Measurements from ENCODE around the gene PTPN7.
"Not testable (repeated sequence)": the region's sequence is repeated elsewhere in the genome, so short reads cannot be mapped to it uniquely, and the experiment has no call there.

The PTPN7 gene

DNA sequence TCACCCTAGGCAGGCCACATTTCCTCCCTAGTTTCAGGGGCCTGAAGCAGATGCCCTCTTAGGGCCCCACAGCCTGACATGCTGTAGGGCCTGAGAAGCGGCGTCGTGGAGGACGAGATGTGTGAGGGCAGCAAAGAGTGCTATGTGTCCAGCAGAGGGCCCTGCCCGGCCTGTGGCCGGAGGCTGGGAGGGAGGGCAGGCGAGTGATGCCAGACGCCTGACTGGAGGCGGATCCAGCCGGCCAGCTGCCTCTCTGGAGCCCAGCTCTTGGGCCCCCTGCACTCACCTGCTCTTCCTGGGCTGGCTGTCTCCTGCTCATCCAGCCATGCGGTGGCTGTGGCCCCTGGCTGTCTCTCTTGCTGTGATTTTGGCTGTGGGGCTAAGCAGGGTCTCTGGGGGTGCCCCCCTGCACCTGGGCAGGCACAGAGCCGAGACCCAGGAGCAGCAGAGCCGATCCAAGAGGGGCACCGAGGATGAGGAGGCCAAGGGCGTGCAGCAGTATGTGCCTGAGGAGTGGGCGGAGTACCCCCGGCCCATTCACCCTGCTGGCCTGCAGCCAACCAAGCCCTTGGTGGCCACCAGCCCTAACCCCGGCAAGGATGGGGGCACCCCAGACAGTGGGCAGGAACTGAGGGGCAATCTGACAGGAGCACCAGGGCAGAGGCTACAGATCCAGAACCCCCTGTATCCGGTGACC lies 37.6 kb downstream of the PTPN7 start, which contains the start of gene GPR37L1:
Gene GPR37L1 (plus strand): TSS at position 279 of the 697 bp plus-strand sequence. CDS start 47 bp downstream, at position 326.
- TF ChIP-seq POLR2AphosphoS5 (IDR thresholded peaks at IDR 0.05; ENCODE audit: low read depth, low read length) (no peak), TAF1 (IDR thresholded peaks at IDR 0.05; ENCODE audit: borderline replicate concordance, low read depth, low read length) (no peak), POLR2A (IDR thresholded peaks at IDR 0.05; ENCODE audit: low read depth, low read length) (no peak)
- FAIRE-seq (no peak), DNase-seq (ENCODE audit: insufficient read length) (no peak)

DNA sequence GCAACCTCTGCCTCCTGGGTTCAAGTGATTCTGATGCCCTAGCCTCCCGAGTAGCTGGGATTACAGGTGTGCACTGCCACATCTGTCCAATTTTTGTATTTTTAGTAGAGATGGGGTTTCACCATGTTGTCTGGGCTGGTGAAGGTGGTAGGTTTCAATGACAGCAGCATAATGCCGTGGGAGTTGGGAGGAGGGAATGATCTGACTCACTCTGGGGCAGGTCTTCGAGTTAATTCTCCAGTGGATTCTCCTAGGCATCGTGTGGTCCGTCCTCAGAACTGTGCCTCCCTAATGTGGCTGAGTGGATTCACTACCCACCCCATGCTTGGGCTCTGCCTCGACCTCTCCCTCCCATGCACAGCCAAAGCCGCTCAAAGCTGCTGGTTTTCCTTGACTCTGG lies 39.4 kb downstream of the PTPN7 start:
- DNase-seq (ENCODE audit: insufficient read length): no peak
- FAIRE-seq: no peak
- TF ChIP-seq POLR2AphosphoS5 (IDR thresholded peaks at IDR 0.05; ENCODE audit: low read depth, low read length) (no peak), POLR2A (IDR thresholded peaks at IDR 0.05; ENCODE audit: low read depth, low read length) (no peak), TAF1 (IDR thresholded peaks at IDR 0.05; ENCODE audit: borderline replicate concordance, low read depth, low read length) (no peak)

DNA sequence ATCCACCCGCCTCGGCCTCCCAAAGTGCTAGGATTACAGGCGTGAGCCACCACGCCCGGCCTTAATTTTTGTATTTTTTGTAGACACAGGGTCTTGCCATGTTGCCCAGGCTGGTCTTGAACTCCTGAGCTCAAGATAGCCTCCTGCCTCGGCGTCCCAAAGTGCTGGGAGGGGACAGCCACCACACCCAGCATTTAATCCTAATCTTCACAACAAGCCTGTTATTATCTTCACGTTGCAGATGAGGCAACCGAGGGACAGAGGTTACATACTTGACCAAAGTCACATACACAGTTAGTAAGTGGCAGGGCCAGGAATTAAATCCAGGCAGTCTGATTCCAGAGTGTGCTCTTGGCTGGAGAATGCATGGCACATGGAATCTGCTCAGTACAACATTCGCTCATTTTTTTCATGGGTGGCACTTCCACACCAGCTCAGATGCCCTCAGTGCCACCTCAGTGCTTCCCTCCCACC lies 42.5 kb downstream of the PTPN7 start:
- no peak for FAIRE-seq
- no peak for TF ChIP-seq POLR2AphosphoS5 (IDR thresholded peaks at IDR 0.05; ENCODE audit: low read depth, low read length)
- TF ChIP-seq POLR2A (IDR thresholded peaks at IDR 0.05; ENCODE audit: low read depth, low read length): no peak
- no peak for TF ChIP-seq TAF1 (IDR thresholded peaks at IDR 0.05; ENCODE audit: borderline replicate concordance, low read depth, low read length)
- no peak for DNase-seq (ENCODE audit: insufficient read length)

DNA sequence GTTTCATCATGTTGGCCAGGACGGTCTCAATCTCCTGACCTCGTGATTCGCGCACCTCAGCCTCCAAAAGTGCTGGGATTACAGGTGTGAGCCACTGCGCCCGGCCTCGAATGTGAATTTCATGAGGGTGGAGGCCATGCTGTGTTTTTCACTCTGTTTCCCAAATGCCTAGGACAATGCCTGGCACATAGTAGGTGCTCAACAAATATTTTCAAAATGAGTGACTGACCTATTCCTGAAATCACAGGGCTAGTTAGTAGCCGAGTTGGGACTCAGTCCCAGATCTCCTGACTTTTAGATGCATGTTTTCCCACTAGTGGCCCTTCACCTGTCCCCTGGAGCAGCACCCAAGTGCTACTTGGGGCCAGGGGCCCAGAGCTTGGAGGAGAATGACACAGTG lies 44.1 kb downstream of the PTPN7 start:
- FAIRE-seq (no peak), DNase-seq (ENCODE audit: insufficient read length) (no peak)
- no peak for TF ChIP-seq POLR2AphosphoS5 (IDR thresholded peaks at IDR 0.05; ENCODE audit: low read depth, low read length)
- TF ChIP-seq TAF1 (IDR thresholded peaks at IDR 0.05; ENCODE audit: borderline replicate concordance, low read depth, low read length): no peak
- no peak for TF ChIP-seq POLR2A (IDR thresholded peaks at IDR 0.05; ENCODE audit: low read depth, low read length)

DNA sequence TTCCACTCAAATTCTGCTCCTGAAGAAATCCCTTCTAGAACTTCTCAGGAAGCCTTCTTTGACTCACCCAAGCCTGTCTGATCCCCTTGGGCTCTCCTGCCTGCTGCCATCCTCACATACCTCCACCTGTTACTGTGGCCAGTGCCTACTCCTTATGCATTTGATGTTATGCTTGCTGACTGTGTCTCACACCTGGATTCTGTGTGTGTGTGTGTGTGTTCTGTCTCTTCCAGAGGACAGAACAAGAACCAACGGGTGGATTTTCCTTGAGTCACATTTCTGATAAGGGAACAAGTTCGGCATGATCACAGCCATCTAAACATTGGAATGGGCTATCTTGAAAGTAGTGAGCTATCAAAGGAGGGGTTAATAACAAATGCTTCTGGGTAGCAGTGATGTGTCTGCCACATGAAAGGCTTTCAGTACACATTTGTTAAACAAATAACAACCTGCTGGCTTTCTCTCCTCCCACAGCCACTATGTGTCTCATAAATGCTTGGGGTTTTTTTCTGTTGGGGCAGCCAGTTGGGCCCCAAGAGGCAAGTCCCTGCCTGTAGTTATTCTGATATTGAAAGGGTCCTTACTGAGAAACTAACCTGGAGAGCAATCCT lies 46.6 kb downstream of the PTPN7 start:
- no peak for DNase-seq (ENCODE audit: insufficient read length)
- TF ChIP-seq POLR2A (IDR thresholded peaks at IDR 0.05; ENCODE audit: low read depth, low read length) (no peak), POLR2AphosphoS5 (IDR thresholded peaks at IDR 0.05; ENCODE audit: low read depth, low read length) (no peak), TAF1 (IDR thresholded peaks at IDR 0.05; ENCODE audit: borderline replicate concordance, low read depth, low read length) (no peak)
- FAIRE-seq: no peak

DNA sequence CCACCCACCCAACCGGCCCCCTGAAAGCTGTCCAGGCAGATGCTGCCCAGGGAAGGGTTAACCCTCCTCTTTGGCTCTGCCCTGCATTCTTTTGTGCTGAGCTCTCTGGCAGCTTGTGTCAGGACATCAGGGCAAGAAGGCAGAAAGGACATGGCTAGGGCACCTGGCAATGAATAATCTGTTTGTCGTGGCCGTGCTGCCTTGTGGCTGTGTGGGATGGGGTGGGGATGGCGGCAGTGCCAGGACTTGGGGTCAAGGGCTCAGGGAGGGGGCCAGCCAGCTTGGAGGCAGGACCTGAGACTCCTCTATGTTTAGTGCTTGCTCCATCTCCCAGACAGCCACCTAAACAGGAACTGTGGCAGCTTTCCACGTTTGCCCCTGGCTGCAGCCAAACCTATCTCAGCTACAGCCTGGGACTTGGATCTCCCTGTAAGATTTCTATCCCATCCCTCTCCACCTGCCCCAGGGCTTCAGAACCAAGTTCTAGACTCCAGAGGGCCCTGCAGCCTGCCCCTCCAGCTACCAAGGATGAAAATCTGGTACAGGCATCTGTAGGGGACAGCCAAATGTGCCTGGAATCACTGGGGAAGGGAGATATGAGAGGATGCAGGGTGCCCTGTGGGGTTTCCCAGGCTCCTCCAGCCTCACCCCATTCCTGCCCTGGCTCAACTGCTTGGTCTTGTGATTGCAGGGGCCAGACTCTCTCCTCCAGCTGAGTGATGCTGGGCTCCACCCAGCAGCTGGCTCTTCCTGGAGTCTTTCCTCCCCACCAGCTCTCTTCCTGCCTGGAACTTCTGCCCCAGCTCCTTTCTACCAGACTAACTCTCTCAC lies 47.3 kb downstream of the PTPN7 start:
- TF ChIP-seq POLR2AphosphoS5 (IDR thresholded peaks at IDR 0.05; ENCODE audit: low read depth, low read length) (no peak), TAF1 (IDR thresholded peaks at IDR 0.05; ENCODE audit: borderline replicate concordance, low read depth, low read length) (no peak), POLR2A (IDR thresholded peaks at IDR 0.05; ENCODE audit: low read depth, low read length) (no peak)
- FAIRE-seq: no peak
- no peak for DNase-seq (ENCODE audit: insufficient read length)

DNA sequence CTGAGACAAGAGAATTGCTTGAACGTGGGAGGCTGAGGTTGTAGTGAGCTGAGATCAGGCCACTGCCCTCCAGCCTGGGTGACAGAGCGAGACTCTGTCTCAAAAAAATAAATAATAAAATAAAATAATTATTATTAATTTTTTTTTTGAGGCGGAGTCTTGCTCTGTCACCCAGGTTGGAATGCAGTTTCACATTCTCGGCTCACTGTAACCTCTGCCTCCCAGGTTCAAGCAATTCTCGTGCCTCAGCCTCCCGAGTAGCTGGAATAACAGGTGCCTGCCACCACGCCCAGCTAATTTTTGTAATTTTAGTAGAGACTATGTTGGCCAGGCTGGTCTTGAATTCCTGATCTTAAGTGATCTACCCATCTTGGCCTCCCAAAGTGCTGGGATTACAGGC lies 48.8 kb downstream of the PTPN7 start:
- not testable (repeated sequence) for DNase-seq (ENCODE audit: insufficient read length); FAIRE-seq

DNA sequence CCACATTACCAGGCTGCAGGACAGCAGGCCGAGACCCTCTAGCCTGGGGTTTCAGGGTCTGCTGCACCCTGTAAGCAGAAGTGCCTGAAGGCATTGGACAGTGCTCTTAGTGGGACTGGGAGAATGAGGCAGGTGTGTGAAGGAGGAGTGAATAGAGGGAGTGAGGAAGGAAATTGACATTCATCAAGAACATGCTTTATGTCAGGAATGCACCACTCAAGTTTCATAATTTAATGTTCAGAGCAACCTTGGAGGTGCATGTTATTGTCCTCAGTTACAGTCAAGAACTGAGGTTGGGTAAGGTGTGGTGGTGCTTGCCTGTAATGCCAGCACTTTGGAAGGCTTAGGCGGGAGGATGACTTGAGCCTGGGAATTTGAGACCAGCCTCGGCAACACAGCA lies 49.4 kb downstream of the PTPN7 start:
- TF ChIP-seq POLR2A (IDR thresholded peaks at IDR 0.05; ENCODE audit: low read depth, low read length) (no peak), TAF1 (IDR thresholded peaks at IDR 0.05; ENCODE audit: borderline replicate concordance, low read depth, low read length) (no peak), POLR2AphosphoS5 (IDR thresholded peaks at IDR 0.05; ENCODE audit: low read depth, low read length) (no peak)
- FAIRE-seq (no peak), DNase-seq (ENCODE audit: insufficient read length) (no peak)

DNA sequence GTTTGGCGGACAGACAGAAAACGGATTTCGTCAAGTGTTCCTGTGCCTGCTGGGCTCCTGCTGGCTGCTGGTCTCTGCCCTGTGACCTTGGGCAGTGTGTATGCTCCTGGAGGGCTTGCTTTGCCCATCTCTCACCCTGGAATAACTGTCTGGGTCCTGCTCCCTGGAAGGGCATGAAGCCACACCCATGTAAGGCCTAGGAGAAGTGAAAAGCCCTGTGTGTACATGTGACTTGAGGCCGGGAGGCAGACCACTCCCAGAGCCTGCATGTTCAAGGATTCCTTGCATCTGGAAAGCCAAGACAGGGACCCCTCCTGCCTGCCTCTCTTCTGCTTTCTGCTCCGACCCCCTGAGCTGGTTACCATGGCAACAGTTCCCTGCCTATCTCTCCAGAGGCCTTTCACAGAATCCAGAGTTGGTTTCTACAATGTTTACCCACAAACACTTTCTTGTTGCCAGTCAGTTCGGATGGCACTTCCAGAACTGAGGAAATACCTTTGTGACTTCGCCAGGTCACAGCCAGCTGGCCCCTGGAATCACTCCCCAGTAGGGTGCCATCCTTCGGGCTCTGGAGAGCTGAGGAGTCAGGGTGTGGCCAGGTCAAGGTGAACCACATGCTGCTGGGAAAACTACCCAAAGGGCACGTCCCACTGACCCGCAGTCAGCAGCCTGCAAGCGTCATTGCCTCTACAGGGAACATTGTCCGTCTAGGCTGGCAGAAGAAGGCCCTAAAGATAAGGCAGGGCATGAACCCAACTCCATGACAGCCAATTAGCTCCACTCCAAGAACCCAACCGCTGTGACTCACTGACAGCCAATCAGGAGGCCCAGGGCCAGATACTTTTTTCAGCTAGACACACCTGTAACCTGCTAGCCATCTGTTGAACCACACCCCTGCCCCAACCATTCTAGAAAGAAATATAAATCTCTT lies 52.3 kb downstream of the PTPN7 start:
- DNase-seq (ENCODE audit: insufficient read length) (no peak), FAIRE-seq (no peak)
- TF ChIP-seq TAF1 (IDR thresholded peaks at IDR 0.05; ENCODE audit: borderline replicate concordance, low read depth, low read length) (no peak), POLR2A (IDR thresholded peaks at IDR 0.05; ENCODE audit: low read depth, low read length) (no peak), POLR2AphosphoS5 (IDR thresholded peaks at IDR 0.05; ENCODE audit: low read depth, low read length) (no peak)

DNA sequence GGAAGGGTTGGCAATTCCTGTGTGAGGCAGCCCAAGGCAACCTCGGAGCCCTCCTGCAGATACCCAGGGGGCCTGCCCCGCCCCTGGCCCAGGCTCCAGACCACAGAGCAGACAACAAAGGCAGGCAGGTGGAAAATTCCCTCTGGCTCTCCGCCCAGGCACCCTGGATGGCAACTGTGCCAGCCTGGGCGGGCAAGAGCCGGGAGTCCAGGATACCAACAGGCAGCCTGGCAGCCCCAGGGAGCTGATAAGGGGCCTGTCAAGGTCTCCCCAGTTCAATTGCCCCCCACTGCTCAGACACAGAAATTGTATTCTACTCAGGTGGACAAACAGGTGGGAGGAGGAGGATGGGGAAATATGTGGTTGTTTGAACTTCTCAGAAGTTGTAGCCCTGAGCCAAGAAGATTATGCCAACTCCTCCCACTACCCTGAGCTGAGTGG lies 53.1 kb downstream of the PTPN7 start:
- DNase-seq (ENCODE audit: insufficient read length) (no peak), FAIRE-seq (no peak)
- TF ChIP-seq POLR2A (IDR thresholded peaks at IDR 0.05; ENCODE audit: low read depth, low read length): no peak

All from GM12892 (cell line).